ENCODE results near the gene OCSTAMP. TPM values are rescaled to one million over a fixed set of nuclear protein-coding genes. Genes with fewer than 3 reads are reported as not detected.

The OCSTAMP gene
- total RNA-seq, 6 experiments from 2014 or later = not detected

GRCh38 chr20:46530640-46531039 lies 19.8 kb downstream of the OCSTAMP start:
- TF ChIP-seq, protein P1, sequence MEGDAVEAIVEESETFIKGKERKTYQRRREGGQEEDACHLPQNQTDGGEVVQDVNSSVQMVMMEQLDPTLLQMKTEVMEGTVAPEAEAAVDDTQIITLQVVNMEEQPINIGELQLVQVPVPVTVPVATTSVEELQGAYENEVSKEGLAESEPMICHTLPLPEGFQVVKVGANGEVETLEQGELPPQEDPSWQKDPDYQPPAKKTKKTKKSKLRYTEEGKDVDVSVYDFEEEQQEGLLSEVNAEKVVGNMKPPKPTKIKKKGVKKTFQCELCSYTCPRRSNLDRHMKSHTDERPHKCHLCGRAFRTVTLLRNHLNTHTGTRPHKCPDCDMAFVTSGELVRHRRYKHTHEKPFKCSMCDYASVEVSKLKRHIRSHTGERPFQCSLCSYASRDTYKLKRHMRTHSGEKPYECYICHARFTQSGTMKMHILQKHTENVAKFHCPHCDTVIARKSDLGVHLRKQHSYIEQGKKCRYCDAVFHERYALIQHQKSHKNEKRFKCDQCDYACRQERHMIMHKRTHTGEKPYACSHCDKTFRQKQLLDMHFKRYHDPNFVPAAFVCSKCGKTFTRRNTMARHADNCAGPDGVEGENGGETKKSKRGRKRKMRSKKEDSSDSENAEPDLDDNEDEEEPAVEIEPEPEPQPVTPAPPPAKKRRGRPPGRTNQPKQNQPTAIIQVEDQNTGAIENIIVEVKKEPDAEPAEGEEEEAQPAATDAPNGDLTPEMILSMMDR (IDR thresholded peaks at IDR 0.05) = no peak
- TF ChIP-seq POLR2A (IDR thresholded peaks at IDR 0.05) = no peak
- H3K4me3 ChIP-seq = no peak overlapping the region
- no peak overlapping the region for H3K27ac ChIP-seq
- DNase-seq (no peak), ATAC-seq (no peak)
- H3K36me3 ChIP-seq = no peaks in the 10 kb centered on the region
- intact Hi-C loops (cut with DNase I) = no loop called here
- WGBS (ENCODE audit: insufficient coverage, low coverage, low lambda C conversion rate, missing lambda C conversion rate) = 39% methylated on average over 2 of the region's 4 CpGs
- no peaks in the 10 kb centered on the region for H3K9me3 ChIP-seq
- H3K4me1 ChIP-seq = no peaks in the 10 kb centered on the region
- H3K27me3 ChIP-seq = no peaks in the 10 kb centered on the region

DNA sequence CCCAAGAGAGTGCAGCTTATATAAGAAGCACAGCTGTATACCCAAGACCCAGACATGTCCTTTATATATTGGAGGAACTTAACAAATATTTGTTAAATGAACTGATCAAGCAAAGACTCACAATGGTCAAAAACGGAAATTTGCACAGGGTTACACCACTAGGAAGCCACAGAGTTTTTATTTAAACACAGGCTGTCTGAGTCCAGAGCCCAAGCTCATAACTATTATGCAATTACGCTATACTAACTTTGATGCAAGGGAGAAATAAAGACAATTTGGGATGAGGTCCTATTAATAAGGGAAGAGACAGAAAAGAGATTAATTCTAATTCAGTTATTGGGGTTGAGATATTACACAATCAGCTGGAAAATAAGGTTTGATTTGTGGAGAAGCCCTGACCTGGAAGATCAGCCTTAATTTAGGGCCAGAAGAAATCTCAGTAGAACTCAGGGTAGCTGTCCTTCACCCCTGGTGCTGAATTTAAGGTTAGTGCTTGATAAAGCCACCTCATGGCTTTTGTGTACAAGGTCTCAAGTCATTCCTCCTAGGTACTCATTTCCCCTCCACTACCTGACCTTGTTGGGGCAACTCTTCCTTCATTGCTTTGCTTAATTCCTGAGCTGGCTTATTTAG lies 26.6 kb downstream of the OCSTAMP start:
- H3K27ac ChIP-seq = no peak overlapping the region
- intact Hi-C loops (cut with DNase I) = no loop called here
- DNase-seq = no peak
- ATAC-seq = no peak
- no peaks in the 10 kb centered on the region for H3K4me1 ChIP-seq
- no peaks in the 10 kb centered on the region for H3K27me3 ChIP-seq
- H3K36me3 ChIP-seq = no peaks in the 10 kb centered on the region
- H3K4me3 ChIP-seq = no peak overlapping the region
- TF ChIP-seq, protein P1 (IDR thresholded peaks at IDR 0.05) = no peak
- no peak for TF ChIP-seq POLR2A (IDR thresholded peaks at IDR 0.05)
- no peaks in the 10 kb centered on the region for H3K9me3 ChIP-seq
- 52% methylated on average over 2 of the region's 2 CpGs for WGBS (ENCODE audit: insufficient coverage, low coverage, low lambda C conversion rate, missing lambda C conversion rate)

DNA sequence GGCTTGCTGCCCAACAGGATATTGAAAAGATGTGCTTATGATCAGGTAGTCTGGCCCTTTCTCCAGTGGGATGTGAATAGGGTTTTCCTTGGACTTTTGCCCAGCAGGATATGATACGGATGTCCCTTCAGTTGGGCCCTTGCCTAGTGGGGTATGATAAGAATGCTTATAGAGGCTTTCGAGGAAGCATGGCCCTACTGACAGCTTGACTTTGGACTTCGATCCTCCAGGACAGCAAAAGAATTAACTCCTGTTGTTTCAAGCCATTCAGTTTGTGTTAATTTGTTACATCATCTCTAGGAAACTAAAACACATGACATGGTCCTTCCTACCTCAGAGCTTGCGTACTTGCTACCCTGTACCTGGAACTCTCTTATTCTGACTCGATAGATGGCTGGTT lies 27.3 kb downstream of the OCSTAMP start:
- Histone ChIP-seq H3K27ac (no peak overlapping the region), H3K36me3 (no peaks in the 10 kb centered on the region), H3K4me1 (no peaks in the 10 kb centered on the region), H3K4me3 (no peak overlapping the region), H3K9me3 (no peaks in the 10 kb centered on the region), H3K27me3 (no peaks in the 10 kb centered on the region)
- TF ChIP-seq, protein P1 (IDR thresholded peaks at IDR 0.05) = no peak
- TF ChIP-seq POLR2A (IDR thresholded peaks at IDR 0.05) = no peak
- WGBS (ENCODE audit: insufficient coverage, low coverage, low lambda C conversion rate, missing lambda C conversion rate) = 53% methylated on average over 2 of the region's 5 CpGs
- DNase-seq (no peak), ATAC-seq (no peak)
- intact Hi-C loops (cut with DNase I) = no loop called here

DNA sequence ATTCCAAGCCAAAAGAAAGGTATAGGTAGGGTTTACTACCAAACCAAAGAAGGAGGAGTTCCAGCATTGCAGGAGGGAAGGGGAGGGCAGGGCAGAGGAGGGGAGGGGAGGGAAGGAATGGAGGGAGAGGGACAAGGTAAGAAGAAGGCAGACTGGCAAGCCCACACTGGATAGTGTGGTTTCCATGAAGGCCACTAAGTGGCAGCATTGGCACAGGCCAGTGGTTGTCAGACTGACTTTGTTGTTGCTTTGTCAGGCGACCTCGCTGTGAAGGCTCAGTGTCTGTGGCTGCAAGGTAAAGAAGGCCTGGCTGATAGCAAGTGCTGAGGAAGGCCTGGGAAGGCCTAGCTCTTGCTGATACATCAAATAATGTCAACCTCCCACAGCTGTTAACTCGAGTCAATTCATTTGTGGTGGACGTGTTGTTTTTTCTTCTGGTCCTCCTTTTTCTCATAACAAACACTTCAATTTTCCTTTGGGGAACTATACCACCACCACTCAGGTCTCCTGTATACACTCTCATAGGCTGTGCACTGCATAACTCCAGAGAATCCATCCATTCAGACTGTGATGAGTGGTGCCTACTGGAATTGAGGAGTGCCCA lies 29.4 kb downstream of the OCSTAMP start:
- ATAC-seq (peak; percentile 87 to 98 (median 94)), DNase-seq (peak; percentile 51 to 58 (median 56))
- no peaks in the 10 kb centered on the region for H3K4me1 ChIP-seq
- no peak overlapping the region for H3K4me3 ChIP-seq
- H3K27me3 ChIP-seq = no peaks in the 10 kb centered on the region
- no peak overlapping the region for H3K27ac ChIP-seq
- WGBS (ENCODE audit: insufficient coverage, low coverage, low lambda C conversion rate, missing lambda C conversion rate) = 39% methylated on average over 2 of the region's 4 CpGs
- no peaks in the 10 kb centered on the region for H3K36me3 ChIP-seq
- TF ChIP-seq POLR2A (IDR thresholded peaks at IDR 0.05) = no peak
- TF ChIP-seq, protein P1 (IDR thresholded peaks at IDR 0.05) = peak; percentile 63 to 72 (median 68)
- H3K9me3 ChIP-seq = no peaks in the 10 kb centered on the region
- intact Hi-C loops (cut with DNase I) = no loop called here

Data from right lobe of liver (tissue), 6 donors.